Coronary artery (tissue), 2 donors: ENCODE results near the gene BICC1.
A peak's percentile ranks its signal among the peaks of the same experiment; 100 is the strongest.

ENCODE experiments used
- DNase-seq: peaks from one replicate; pipeline ENCODE4 v3.0.0-alpha.2; 2017; ENCODE audit warnings: low spot score
- H3K27ac ChIP-seq, 2 donors: fragments of 200-600 bp; sonication (generic); one replicate each; pipeline ENCODE4 v1.5.1; 2016 to 2019
- H3K4me3 ChIP-seq: fragments of 200-600 bp; sonication (generic); 2 replicates; pipeline ENCODE4 v1.5.1; 2016; ENCODE audit warnings: mild to moderate bottlenecking, moderate library complexity
- CTCF ChIP-seq: fragments of 200-600 bp; sonication (generic); IDR thresholded peaks from one replicate; pipeline ENCODE4 v1.5.1; 2019; ENCODE audit warnings: antibody characterized with exemption

The BICC1 gene

GRCh38 chr10:58575491-58575890, 62.8 kb downstream of the BICC1 start:
- H3K27ac ChIP-seq: no peak overlapping the region
- no peak for TF ChIP-seq CTCF
- no peak for DNase-seq
- no peak overlapping the region for H3K4me3 ChIP-seq

GRCh38 chr10:58576751-58577436, 64.2 kb downstream of the BICC1 start:
- no peak for TF ChIP-seq CTCF
- H3K4me3 ChIP-seq: no peak overlapping the region
- DNase-seq: no peak
- H3K27ac ChIP-seq: peak overlapping the region; percentile 9 to 71

- DNase-seq: no peak
- no peak for TF ChIP-seq CTCF
- peak overlapping the region in 1 of 2 donors; percentile 71 for H3K27ac ChIP-seq
- H3K4me3 ChIP-seq: no peak overlapping the region
Measured at GRCh38 chr10:58577437-58577777, 64.7 kb downstream of the BICC1 start.

- Histone ChIP-seq H3K4me3 (no peak overlapping the region), H3K27ac (peak overlapping the region; percentile 4 to 53)
- no peak for TF ChIP-seq CTCF
- no peak for DNase-seq
Measured at GRCh38 chr10:58578366-58578765, 65.7 kb downstream of the BICC1 start.

GRCh38 chr10:58579011-58579655, 66.5 kb downstream of the BICC1 start:
- H3K4me3 ChIP-seq: no peak overlapping the region
- no peak for DNase-seq
- H3K27ac ChIP-seq: peak overlapping the region; percentile 4 to 53
- no peak for TF ChIP-seq CTCF

GRCh38 chr10:58582045-58582444, 69.4 kb downstream of the BICC1 start:
- no peak overlapping the region for H3K4me3 ChIP-seq
- no peak overlapping the region for H3K27ac ChIP-seq
- no peak for TF ChIP-seq CTCF

GRCh38 chr10:58585435-58585834, 72.8 kb downstream of the BICC1 start:
- no peak for TF ChIP-seq CTCF

More at GRCh38 chr10:58582045-58582444, 69.4 kb downstream of the BICC1 start:
- DNase-seq: no peak

More at GRCh38 chr10:58585435-58585834, 72.8 kb downstream of the BICC1 start:
- H3K4me3 ChIP-seq: no peak overlapping the region
- no peak for DNase-seq
- no peak overlapping the region for H3K27ac ChIP-seq
